ENCODE data around the gene MRPL57. TPM values are rescaled to one million over a fixed set of nuclear protein-coding genes. Genes with fewer than 3 reads are reported as not detected.

Gene MRPL57
- total RNA-seq, 1 donor from 2014 or later: 11.8 TPM

- no peak for DNase-seq
- no peak overlapping the region for H3K4me3 Mint-ChIP-seq (ENCODE audit: unreplicated experiment)
- no peaks in the 10 kb centered on the region for H3K4me1 Mint-ChIP-seq (ENCODE audit: low read depth, unreplicated experiment)
- no peak overlapping the region for H3K27ac Mint-ChIP-seq (ENCODE audit: unreplicated experiment)
- no peaks in the 10 kb centered on the region for H3K9me3 Mint-ChIP-seq (ENCODE audit: unreplicated experiment)
- no peaks in the 10 kb centered on the region for H3K36me3 Mint-ChIP-seq (ENCODE audit: unreplicated experiment)
- no peak for TF ChIP-seq CTCF (IDR thresholded peaks at IDR 0.05; ENCODE audit: partially characterized antibody, unreplicated experiment)
- H3K27me3 Mint-ChIP-seq (ENCODE audit: unreplicated experiment): no peaks in the 10 kb centered on the region
Measured at GRCh38 chr13:21225082-21225481, 48.6 kb downstream of the MRPL57 start.

- no peak overlapping the region for H3K27ac Mint-ChIP-seq (ENCODE audit: unreplicated experiment)
- no peaks in the 10 kb centered on the region for H3K4me1 Mint-ChIP-seq (ENCODE audit: low read depth, unreplicated experiment)
- no peak for TF ChIP-seq CTCF (IDR thresholded peaks at IDR 0.05; ENCODE audit: partially characterized antibody, unreplicated experiment)
- H3K36me3 Mint-ChIP-seq (ENCODE audit: unreplicated experiment): no peaks in the 10 kb centered on the region
- no peaks in the 10 kb centered on the region for H3K27me3 Mint-ChIP-seq (ENCODE audit: unreplicated experiment)
- H3K4me3 Mint-ChIP-seq (ENCODE audit: unreplicated experiment): no peak overlapping the region
- H3K9me3 Mint-ChIP-seq (ENCODE audit: unreplicated experiment): no peaks in the 10 kb centered on the region
- no peak for DNase-seq
Measured at GRCh38 chr13:21225841-21226581, 49.6 kb downstream of the MRPL57 start.

- H3K9me3 Mint-ChIP-seq (ENCODE audit: unreplicated experiment): no peaks in the 10 kb centered on the region
- no peak for TF ChIP-seq CTCF (IDR thresholded peaks at IDR 0.05; ENCODE audit: partially characterized antibody, unreplicated experiment)
- H3K27me3 Mint-ChIP-seq (ENCODE audit: unreplicated experiment): peaks cover 3% of the 10 kb centered on the region
- H3K36me3 Mint-ChIP-seq (ENCODE audit: unreplicated experiment): no peaks in the 10 kb centered on the region
- DNase-seq: no peak
- H3K4me3 Mint-ChIP-seq (ENCODE audit: unreplicated experiment): no peak overlapping the region
- no peak overlapping the region for H3K27ac Mint-ChIP-seq (ENCODE audit: unreplicated experiment)
- H3K4me1 Mint-ChIP-seq (ENCODE audit: low read depth, unreplicated experiment): no peaks in the 10 kb centered on the region
Measured at GRCh38 chr13:21227917-21228316, 51.5 kb downstream of the MRPL57 start.

Other genes starting within 250 kb of the MRPL57 start
- gene LATS2, start 115.1 kb upstream of the MRPL57 start, total RNA-seq (ENCODE audit: unreplicated experiment): 2.2 TPM
- gene SAP18, start 36.5 kb upstream of the MRPL57 start, total RNA-seq (ENCODE audit: unreplicated experiment): 167 TPM
- gene SKA3, start 106 bp upstream of the MRPL57 start, total RNA-seq (ENCODE audit: unreplicated experiment): 4.6 TPM

Data from glutamatergic neuron (in vitro differentiated cells).